Central memory CD4-positive, alpha-beta T cell (primary cell): ENCODE results near the gene LRRC47.
"Not testable (repeated sequence)": the region's sequence is repeated elsewhere in the genome, so short reads cannot be mapped to it uniquely, and the experiment has no call there.

Experiments used
- DNase-seq: peaks from one replicate; pipeline ENCODE4 v3.0.0; 2022

The LRRC47 gene

GRCh38 chr1:3771108-3772026, 24.9 kb downstream of the LRRC47 start:
- DNase-seq: no peak

GRCh38 chr1:3770047-3770765, 26.1 kb downstream of the LRRC47 start:
- no peak for DNase-seq

GRCh38 chr1:3768811-3769390, 27.4 kb downstream of the LRRC47 start:
- no peak for DNase-seq

- DNase-seq: no peak
Observed at GRCh38 chr1:3767328-3767925, 28.9 kb downstream of the LRRC47 start.

GRCh38 chr1:3763351-3764125, 32.8 kb downstream of the LRRC47 start:
- no peak for DNase-seq

GRCh38 chr1:3762873-3763228, 33.4 kb downstream of the LRRC47 start:
- DNase-seq: no peak

GRCh38 chr1:3762151-3762872, 34.0 kb downstream of the LRRC47 start:
- no peak for DNase-seq

- no peak for DNase-seq
Observed at GRCh38 chr1:3761296-3762010, 34.8 kb downstream of the LRRC47 start.

- DNase-seq: no peak
Observed at GRCh38 chr1:3759796-3760195, 36.5 kb downstream of the LRRC47 start.

GRCh38 chr1:3759164-3759563, 37.1 kb downstream of the LRRC47 start:
- no peak for DNase-seq

GRCh38 chr1:3756394-3756793, 39.9 kb downstream of the LRRC47 start:
- no peak for DNase-seq

GRCh38 chr1:3753656-3754454, 42.4 kb downstream of the LRRC47 start:
- no peak for DNase-seq

- no peak for DNase-seq
Observed at GRCh38 chr1:3752400-3752945, 43.8 kb downstream of the LRRC47 start, which contains the start of gene CCDC27. Gene CCDC27 (plus strand): TSS chr1:3752450. CDS start chr1:3752482, 32 bp downstream.

GRCh38 chr1:3750741-3751140, 45.6 kb downstream of the LRRC47 start:
- DNase-seq: no peak

GRCh38 chr1:3749512-3749911, 46.8 kb downstream of the LRRC47 start:
- DNase-seq: no peak

GRCh38 chr1:3748316-3748900, 47.9 kb downstream of the LRRC47 start:
- not testable (repeated sequence) for DNase-seq

GRCh38 chr1:3747903-3748302, 48.4 kb downstream of the LRRC47 start:
- no peak for DNase-seq

- DNase-seq: no peak
Observed at GRCh38 chr1:3747522-3747848, 48.8 kb downstream of the LRRC47 start.

- DNase-seq: peak; percentile 78
Observed at GRCh38 chr1:3746830-3747521, 49.3 kb downstream of the LRRC47 start.
